Neural crest cell (in vitro differentiated cells): Measurements from ENCODE around the gene MAPK8IP3. TPM values are rescaled to one million over a fixed set of nuclear protein-coding genes. Genes with fewer than 3 reads are reported as not detected.

Experiments
- DNase-seq: peaks from one replicate; pipeline ENCODE4 v3.0.0; 2021; ENCODE audit warnings: low read depth, mixed read lengths, low spot score
- H3K27ac Mint-ChIP-seq: one replicate; pipeline ENCODE4 v1.8.0; 2021; ENCODE audit warnings: mild to moderate bottlenecking, mixed read lengths; ENCODE audit not compliant: unreplicated experiment
- H3K27me3 Mint-ChIP-seq: 2 replicates; pipeline ENCODE4 v1.8.0; 2021; ENCODE audit warnings: low read depth, mild to moderate bottlenecking, mixed read lengths
- H3K36me3 Mint-ChIP-seq: 2 replicates; pipeline ENCODE4 v1.8.0; 2021; ENCODE audit warnings: low read depth, mild to moderate bottlenecking, mixed read lengths
- H3K4me1 Mint-ChIP-seq: 2 replicates; pipeline ENCODE4 v1.8.0; 2021; ENCODE audit warnings: mixed read lengths
- H3K4me3 Mint-ChIP-seq: one replicate; pipeline ENCODE4 v1.8.0; 2021; ENCODE audit warnings: mild to moderate bottlenecking, mixed read lengths
- H3K9me3 Mint-ChIP-seq: 2 replicates; pipeline ENCODE4 v1.8.0; 2021; ENCODE audit warnings: mixed read lengths
- CTCF ChIP-seq: fragments of 200-600 bp; sonication (generic); conservative IDR thresholded peaks from 2 replicates; pipeline ENCODE4 v1.5.0; 2021; ENCODE audit warnings: antibody characterized with exemption, mild to moderate bottlenecking
- total RNA-seq: library from RNA; stranded (reverse); gene quantifications from 2 replicates; pipeline ENCODE4 v1.2.1, GENCODE V29; 2021

Gene MAPK8IP3
- total RNA-seq, 1 donor from 2014 or later: 111 TPM

- Mint-ChIP-seq H3K36me3 (no peaks in the 10 kb centered on the region), H3K4me1 (no peaks in the 10 kb centered on the region), H3K4me3 (no peak overlapping the region), H3K27ac (no peak overlapping the region), H3K9me3 (no peaks in the 10 kb centered on the region), H3K27me3 (no peaks in the 10 kb centered on the region)
- DNase-seq: no peak
- TF ChIP-seq CTCF: no peak
Measured at GRCh38 chr16:1734816-1735215, 28.8 kb downstream of the MAPK8IP3 start.

GRCh38 chr16:1740234-1740633 is 34.2 kb downstream of the MAPK8IP3 start:
- H3K4me3 Mint-ChIP-seq: no peak overlapping the region
- no peaks in the 10 kb centered on the region for H3K36me3 Mint-ChIP-seq
- TF ChIP-seq CTCF: no peak
- H3K4me1 Mint-ChIP-seq: no peaks in the 10 kb centered on the region
- no peak overlapping the region for H3K27ac Mint-ChIP-seq
- no peaks in the 10 kb centered on the region for H3K27me3 Mint-ChIP-seq
- DNase-seq: no peak
- no peaks in the 10 kb centered on the region for H3K9me3 Mint-ChIP-seq

DNA sequence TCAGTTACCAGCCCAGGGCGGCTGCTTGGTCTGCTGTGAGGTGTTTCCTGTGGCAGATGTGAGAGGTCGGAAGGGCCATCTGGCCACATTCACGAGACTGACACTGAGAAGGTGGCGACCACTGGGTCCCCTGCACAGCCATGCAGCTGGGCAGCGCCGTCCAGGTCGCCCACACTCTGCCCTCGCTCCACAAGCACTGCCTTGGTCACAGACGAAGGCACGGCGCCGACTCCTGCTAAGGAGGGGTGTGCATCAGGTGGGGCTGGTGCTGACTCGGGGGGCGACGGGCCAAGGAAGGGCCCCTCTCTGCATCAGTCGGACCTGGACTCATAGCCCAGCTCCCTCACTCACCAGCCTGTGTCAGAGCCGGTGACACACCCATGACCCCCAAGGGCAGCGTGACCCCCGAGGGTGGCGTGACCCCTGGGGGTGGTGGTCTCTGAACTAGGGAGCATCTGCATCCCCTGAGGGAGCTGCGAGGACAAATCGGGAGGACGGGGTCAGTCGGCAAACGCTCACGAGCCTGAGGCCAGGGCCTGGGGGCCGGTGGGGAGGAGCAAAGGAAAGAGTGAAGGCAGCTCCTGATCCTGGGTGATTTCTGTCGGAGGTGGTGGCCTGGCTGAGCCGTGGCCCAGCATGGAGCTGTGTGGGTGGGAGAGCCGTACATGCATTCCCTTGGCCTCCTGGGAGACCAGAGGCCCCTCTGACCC is 34.9 kb downstream of the MAPK8IP3 start:
- TF ChIP-seq CTCF: no peak

DNA sequence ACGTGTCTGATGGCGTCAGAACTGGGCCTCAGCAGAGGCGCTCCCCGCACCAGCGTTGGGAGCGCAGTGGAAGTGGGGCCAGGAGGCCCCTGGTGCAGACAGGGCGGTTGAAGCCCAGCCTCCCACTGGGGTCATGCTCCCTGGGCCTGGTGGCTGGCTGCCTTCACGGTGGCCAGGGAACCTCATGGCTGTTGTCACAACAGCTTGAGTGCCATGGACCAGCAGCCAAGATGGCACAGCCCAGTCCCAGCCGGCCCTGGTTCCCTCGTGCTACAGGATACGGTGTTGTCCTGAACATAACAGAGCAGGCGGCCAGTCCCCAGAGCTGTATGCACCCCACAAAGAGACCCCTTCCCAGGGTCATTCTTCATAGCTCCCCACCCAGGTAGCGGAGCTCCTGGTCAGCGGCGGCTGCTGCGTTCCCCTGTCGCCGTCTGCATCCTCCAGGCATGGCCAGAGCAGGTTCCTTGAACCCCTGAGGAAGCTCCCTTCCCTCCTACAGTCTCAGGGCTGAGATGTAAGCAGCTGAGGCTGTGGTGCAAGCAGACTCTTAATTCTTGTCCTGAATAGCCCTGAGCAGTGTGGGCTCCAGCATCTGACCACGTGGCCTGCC is 35.7 kb downstream of the MAPK8IP3 start:
- Mint-ChIP-seq H3K36me3 (no peaks in the 10 kb centered on the region), H3K9me3 (no peaks in the 10 kb centered on the region), H3K27me3 (no peaks in the 10 kb centered on the region), H3K4me1 (no peaks in the 10 kb centered on the region), H3K27ac (no peak overlapping the region), H3K4me3 (no peak overlapping the region)
- DNase-seq: no peak
- TF ChIP-seq CTCF: no peak

More for the DNA sequence above, 34.9 kb downstream of the MAPK8IP3 start:
- no peak for DNase-seq
- Mint-ChIP-seq H3K4me1 (no peaks in the 10 kb centered on the region), H3K36me3 (no peaks in the 10 kb centered on the region), H3K9me3 (no peaks in the 10 kb centered on the region), H3K27ac (peak overlapping the region; percentile 43), H3K27me3 (no peaks in the 10 kb centered on the region), H3K4me3 (no peak overlapping the region)

DNA sequence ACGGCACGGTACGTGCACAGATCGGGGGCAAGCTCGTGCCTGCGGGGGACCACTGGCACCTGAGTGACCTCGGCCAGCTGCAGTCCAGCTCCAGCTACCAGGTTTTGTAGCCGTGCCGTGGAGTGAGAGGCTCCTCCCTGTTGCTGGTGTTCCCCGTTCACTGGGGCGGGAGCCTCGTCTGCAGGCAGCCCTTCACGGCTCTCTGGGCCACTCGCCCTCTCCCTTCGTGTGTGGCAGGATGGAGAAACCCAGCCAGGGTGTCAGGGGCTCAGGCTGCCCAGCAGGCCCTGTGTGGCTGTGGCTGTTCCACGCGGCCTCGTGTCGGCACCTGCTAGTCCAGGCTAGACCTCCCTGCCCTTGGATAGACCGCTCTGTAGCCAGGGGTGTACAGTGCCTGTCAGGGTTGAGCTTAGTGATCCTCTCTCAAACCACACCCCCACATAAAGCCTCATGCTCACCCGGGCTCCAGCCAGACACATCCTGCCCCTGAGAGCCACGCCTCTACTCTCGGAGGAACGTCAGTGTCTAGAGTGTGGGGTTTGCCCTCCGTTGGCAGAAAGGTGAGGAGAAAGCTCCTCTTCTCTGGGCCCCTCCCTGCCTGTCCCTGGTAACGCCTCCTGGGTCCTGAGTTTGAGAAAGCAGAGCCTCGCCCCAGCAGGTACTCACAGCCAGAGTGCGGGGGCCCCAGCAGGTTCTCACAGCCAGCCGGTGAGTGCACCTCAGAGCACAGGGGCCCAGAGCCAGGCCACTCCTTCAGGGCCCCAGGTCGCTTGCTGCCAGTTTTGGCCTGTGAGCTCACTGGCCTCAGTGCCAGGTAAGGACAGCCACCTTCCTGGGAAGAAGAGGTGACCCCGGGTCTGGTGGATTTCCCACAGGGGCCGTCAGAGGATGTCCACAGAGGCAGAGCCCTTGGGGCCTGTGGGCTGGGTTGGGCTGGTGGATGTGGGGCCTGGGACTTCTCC is 37.7 kb downstream of the MAPK8IP3 start:
- DNase-seq: no peak
- Mint-ChIP-seq H3K27ac (no peak overlapping the region), H3K9me3 (no peaks in the 10 kb centered on the region), H3K36me3 (no peaks in the 10 kb centered on the region), H3K4me1 (no peaks in the 10 kb centered on the region), H3K27me3 (no peaks in the 10 kb centered on the region), H3K4me3 (no peak overlapping the region)
- TF ChIP-seq CTCF: no peak
